B cell (primary cell): ENCODE measurements around the gene STOX2. TPM values are rescaled to one million over a fixed set of nuclear protein-coding genes. Genes with fewer than 3 reads are reported as not detected.

Experiments
- ATAC-seq: fragments of 200-7000 bp; cut with Tn5 transposase; one replicate; pipeline ENCODE4 v1.10.0; 2021; ENCODE audit warnings: low read depth, mild to moderate bottlenecking, moderate number of reproducible peaks, moderate library complexity
- CTCF ChIA-PET: fragments of 350-600 bp; sonication (Branson Sonifier 250); formaldehyde crosslinking; loops from one replicate; lab custom pipeline; 2021; ENCODE audit warnings: antibody characterized with exemption, inconsistent platforms; lab: Charles Lee
- POLR2A ChIA-PET: fragments of 350-600 bp; sonication (Branson Sonifier 250); formaldehyde crosslinking; loops from one replicate; lab custom pipeline; 2021; ENCODE audit warnings: antibody characterized with exemption; lab: Charles Lee
- DNase-seq: peaks from one replicate; pipeline ENCODE4 v3.0.0; 2013
- H2AFZ ChIP-seq: 2 replicates; pipeline ENCODE4 v1.6.1; 2012; ENCODE audit warnings: mild to moderate bottlenecking, low read depth, low read length; ENCODE audit not compliant: insufficient read depth, poor library complexity, severe bottlenecking
- H3K27ac ChIP-seq, 2 donors: 1 replicate in 1 of 2; 2 replicates in 1 of 2; pipeline ENCODE4 v1.5.1; 2012 to 2013; ENCODE audit warnings: low read length in 2 of 2, mild to moderate bottlenecking in 2 of 2, moderate library complexity in 1 of 2
- H3K27me3 ChIP-seq, 4 experiments: fragments of 200-600 bp in 1 of 4; sonication (generic) in 1 of 4; replicated peaks in 1 of 4; 1 replicate in 2 of 4; 2 replicates in 2 of 4; pipeline versions ENCODE4 v1.6.1 to v1.7.0; 2013 to 2016; ENCODE audit warnings: low read length in 3 of 4, mild to moderate bottlenecking in 2 of 4, mixed read lengths in 1 of 4, moderate library complexity in 1 of 4; ENCODE audit not compliant: insufficient read depth in 4 of 4, control insufficient read depth in 3 of 4; ENCODE audit errors: control extremely low read depth in 1 of 4
- H3K36me3 ChIP-seq, 2 experiments: replicated peaks in 1 of 2; 1 replicate in 1 of 2; 2 replicates in 1 of 2; pipeline versions ENCODE4 v1.6.1 to v1.7.1; 2013; ENCODE audit warnings: low read length in 1 of 2; ENCODE audit not compliant: insufficient read depth in 2 of 2, control insufficient read depth in 1 of 2; ENCODE audit errors: control extremely low read depth in 1 of 2, extremely low read depth in 1 of 2
- H3K4me1 ChIP-seq, 2 donors: fragments of 200-600 bp in 1 of 2; sonication (generic) in 1 of 2; 1 replicate in 1 of 2; 2 replicates in 1 of 2; pipeline versions ENCODE4 v1.5.1 to v1.6.1; 2013 to 2017; ENCODE audit warnings: low read length in 2 of 2; ENCODE audit not compliant: control insufficient read depth in 2 of 2, insufficient read depth in 2 of 2
- H3K4me2 ChIP-seq: replicated peaks from 2 replicates; pipeline ENCODE3; 2012; ENCODE audit warnings: mild to moderate bottlenecking, low read depth, low read length; ENCODE audit not compliant: poor library complexity, severe bottlenecking
- H3K4me3 ChIP-seq, 5 experiments: fragments of 200-600 bp in 1 of 5; sonication (generic) in 1 of 5; 1 replicate in 3 of 5; 2 replicates in 2 of 5; pipeline versions ENCODE4 v1.5.1 to v1.7.0; 2011 to 2016; ENCODE audit warnings: low read length in 4 of 5, mild to moderate bottlenecking in 4 of 5, low read depth in 2 of 5, control low read depth in 1 of 5, moderate library complexity in 1 of 5; ENCODE audit not compliant: insufficient read depth in 1 of 5; ENCODE audit errors: control extremely low read depth in 1 of 5, extremely low read depth in 1 of 5
- H3K79me2 ChIP-seq: fragments of 200-600 bp; sonication (generic); one replicate; pipeline ENCODE4 v1.6.0; 2016; ENCODE audit warnings: low read length; ENCODE audit not compliant: control insufficient read depth, insufficient read depth
- H3K9ac ChIP-seq: fragments of 200-600 bp; sonication (generic); 2 replicates; pipeline ENCODE4 v1.6.1; 2017; ENCODE audit warnings: mild to moderate bottlenecking, low read length, moderate library complexity
- H3K9me3 ChIP-seq, 3 donors: one replicate each; pipeline versions ENCODE4 v1.6.1 to v1.7.1; 2013; ENCODE audit warnings: low read length in 2 of 3; ENCODE audit not compliant: control insufficient read depth in 2 of 3, insufficient read depth in 1 of 3; ENCODE audit errors: control extremely low read depth in 1 of 3
- H4K20me1 ChIP-seq: 2 replicates; pipeline ENCODE4 v1.6.0; 2012; ENCODE audit warnings: mild to moderate bottlenecking, low read length; ENCODE audit not compliant: insufficient read depth, control insufficient read depth, poor library complexity, severe bottlenecking
- H3K27ac Mint-ChIP-seq: one replicate; pipeline ENCODE4 v1.8.0; 2021; ENCODE audit warnings: mixed read lengths
- H3K27me3 Mint-ChIP-seq: one replicate; pipeline ENCODE4 v1.8.0; 2021; ENCODE audit warnings: mixed read lengths
- H3K4me1 Mint-ChIP-seq: one replicate; pipeline ENCODE4 v1.8.0; 2021; ENCODE audit warnings: mixed read lengths
- H3K4me3 Mint-ChIP-seq: one replicate; pipeline ENCODE4 v1.8.0; 2021; ENCODE audit warnings: mixed read lengths
- H3K9me3 Mint-ChIP-seq: one replicate; pipeline ENCODE4 v1.8.0; 2022; ENCODE audit warnings: mixed read lengths; ENCODE audit not compliant: insufficient read depth
- EZH2 ChIP-seq: IDR thresholded peaks from 2 replicates; pipeline ENCODE4 v1.6.1; 2012; ENCODE audit warnings: borderline replicate concordance, low read depth, mild to moderate bottlenecking, moderate library complexity, low read length; ENCODE audit not compliant: insufficient read depth, poor library complexity, severe bottlenecking
- WGBS: methylation state at CpG from one replicate; pipeline ENCODE4 v1.1.5; 2013; ENCODE audit warnings: missing lambda C conversion rate; ENCODE audit not compliant: insufficient coverage; 5-methylcytosine and 5-hydroxymethylcytosine counted together
- intact Hi-C: fragments of 100-400 bp; cut with micrococcal nuclease; formaldehyde crosslinking; loops from one replicate; pipeline ENCODE4 v1.10.0; 2022
- polyA plus RNA-seq: library from polyadenylated mRNA; depleted of rRNA; stranded (reverse); fragments of >200 nt; gene quantifications from 2 replicates; pipeline ENCODE4 v1.2.3, GENCODE V29; 2012
- total RNA-seq, 2 donors: library from RNA; stranded (reverse); fragments of 120-200 nt in 1 of 2; gene quantifications; 1 replicate in 1 of 2; 2 replicates in 1 of 2; pipeline versions ENCODE4 v1.2.3 to v1.2.4, GENCODE V29; 2013 to 2022
- TF ChIP-seq, protein P1 (sequence below): fragments of 200-600 bp; IDR thresholded peaks from one replicate; pipeline ENCODE4 v1.8.0; 2022; ENCODE audit warnings: antibody characterized with exemption, mild to moderate bottlenecking

The STOX2 gene
- total and polyA plus RNA-seq, 2 donors (not counting 1 experiment from before 2014, with no cell fraction given), result under 0.01 TPM; not detected in 1

DNA sequence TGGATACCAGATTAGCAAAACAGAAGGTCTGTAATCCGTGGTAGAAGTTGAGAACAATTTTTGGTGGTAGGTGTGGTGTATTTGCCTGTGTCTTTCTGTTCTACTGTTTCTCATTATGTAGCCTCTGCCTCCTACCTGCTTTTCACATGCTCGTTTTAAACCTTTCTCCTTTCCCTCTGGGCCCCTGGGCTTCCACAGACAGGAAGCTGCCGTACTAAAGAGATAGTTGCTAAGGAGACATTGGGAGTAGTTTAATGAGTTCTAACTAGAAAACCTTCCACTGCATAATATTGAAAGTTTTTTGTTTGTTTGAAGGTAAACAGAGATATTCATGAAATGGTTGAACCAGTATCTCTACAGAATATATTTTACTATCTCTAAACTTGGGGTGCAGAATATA is 107.8 kb downstream of the STOX2 start:
- Histone ChIP-seq H3K27ac (no peak overlapping the region), H3K9ac (no peak overlapping the region), H2AFZ (no peak overlapping the region), H3K27me3 (no peaks in the 10 kb centered on the region), H3K4me1 (no peaks in the 10 kb centered on the region), H4K20me1 (no peaks in the 10 kb centered on the region), H3K9me3 (no peaks in the 10 kb centered on the region), H3K36me3 (no peaks in the 10 kb centered on the region), H3K4me2 (no peak overlapping the region), H3K4me3 (no peak overlapping the region), H3K79me2 (no peaks in the 10 kb centered on the region)
- no peak for TF ChIP-seq EZH2
- TF ChIP-seq, protein P1, sequence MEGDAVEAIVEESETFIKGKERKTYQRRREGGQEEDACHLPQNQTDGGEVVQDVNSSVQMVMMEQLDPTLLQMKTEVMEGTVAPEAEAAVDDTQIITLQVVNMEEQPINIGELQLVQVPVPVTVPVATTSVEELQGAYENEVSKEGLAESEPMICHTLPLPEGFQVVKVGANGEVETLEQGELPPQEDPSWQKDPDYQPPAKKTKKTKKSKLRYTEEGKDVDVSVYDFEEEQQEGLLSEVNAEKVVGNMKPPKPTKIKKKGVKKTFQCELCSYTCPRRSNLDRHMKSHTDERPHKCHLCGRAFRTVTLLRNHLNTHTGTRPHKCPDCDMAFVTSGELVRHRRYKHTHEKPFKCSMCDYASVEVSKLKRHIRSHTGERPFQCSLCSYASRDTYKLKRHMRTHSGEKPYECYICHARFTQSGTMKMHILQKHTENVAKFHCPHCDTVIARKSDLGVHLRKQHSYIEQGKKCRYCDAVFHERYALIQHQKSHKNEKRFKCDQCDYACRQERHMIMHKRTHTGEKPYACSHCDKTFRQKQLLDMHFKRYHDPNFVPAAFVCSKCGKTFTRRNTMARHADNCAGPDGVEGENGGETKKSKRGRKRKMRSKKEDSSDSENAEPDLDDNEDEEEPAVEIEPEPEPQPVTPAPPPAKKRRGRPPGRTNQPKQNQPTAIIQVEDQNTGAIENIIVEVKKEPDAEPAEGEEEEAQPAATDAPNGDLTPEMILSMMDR, result no peak
- H3K27ac Mint-ChIP-seq, result no peak overlapping the region
- WGBS, result no CpG with 5 or more reads among the region's 3 CpGs
- intact Hi-C loops, result no loop called here
- H3K9me3 Mint-ChIP-seq, result no peaks in the 10 kb centered on the region
- DNase-seq (no peak), ATAC-seq (no peak)
- H3K4me3 Mint-ChIP-seq, result no peak overlapping the region
- peaks cover 2% of the 10 kb centered on the region for H3K27me3 Mint-ChIP-seq
- ChIA-PET POLR2A (no interaction called here), CTCF (no interaction called here)
- no peaks in the 10 kb centered on the region for H3K4me1 Mint-ChIP-seq

DNA sequence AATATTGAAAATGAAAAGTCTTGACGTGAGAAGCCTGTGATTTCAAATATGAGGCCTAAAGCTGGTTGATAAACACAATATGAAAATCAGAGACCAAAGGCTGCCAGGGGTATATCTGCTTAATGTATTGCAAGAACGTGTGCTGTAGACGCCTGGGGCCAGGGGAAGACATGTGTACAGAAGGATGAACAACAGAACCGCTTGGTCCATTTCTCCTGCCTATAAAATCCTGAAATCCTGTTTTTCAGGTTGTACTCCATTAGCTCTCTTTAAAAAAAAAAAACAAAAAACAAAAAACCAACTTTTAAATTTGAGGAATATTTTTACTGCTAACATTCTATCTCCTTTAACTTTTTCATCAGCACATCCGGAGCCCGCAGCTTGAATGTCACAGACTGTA is 109.2 kb downstream of the STOX2 start:
- no peak for TF ChIP-seq EZH2
- TF ChIP-seq, protein P1, result no peak
- Histone ChIP-seq H3K4me3 (no peak overlapping the region), H2AFZ (no peak overlapping the region), H3K27me3 (no peaks in the 10 kb centered on the region), H3K4me2 (no peak overlapping the region), H4K20me1 (no peaks in the 10 kb centered on the region), H3K4me1 (no peaks in the 10 kb centered on the region), H3K36me3 (no peaks in the 10 kb centered on the region), H3K9ac (no peak overlapping the region), H3K27ac (no peak overlapping the region), H3K9me3 (no peaks in the 10 kb centered on the region), H3K79me2 (no peaks in the 10 kb centered on the region)
- peaks cover 3% of the 10 kb centered on the region for H3K27me3 Mint-ChIP-seq
- WGBS, result 75% methylated on average over 3 of the region's 6 CpGs
- H3K27ac Mint-ChIP-seq, result no peak overlapping the region
- ATAC-seq, result no peak
- DNase-seq, result no peak
- no peak overlapping the region for H3K4me3 Mint-ChIP-seq
- ChIA-PET CTCF (no interaction called here), POLR2A (interaction anchor here (0.7 kb wide), 1 partner anchor 35 kb away, joined by 3 read pairs; no protein-coding TSS in a partner anchor)
- H3K4me1 Mint-ChIP-seq, result no peaks in the 10 kb centered on the region
- H3K9me3 Mint-ChIP-seq, result no peaks in the 10 kb centered on the region
- intact Hi-C loops, result no loop called here
